A549 (cell line): Measurements from ENCODE around the gene KIF27. TPM values are rescaled to one million over a fixed set of nuclear protein-coding genes. Genes with fewer than 3 reads are reported as not detected.
"Not testable (repeated sequence)": the region's sequence is repeated elsewhere in the genome, so short reads cannot be mapped to it uniquely, and the experiment has no call there.

Experiments
- ATAC-seq, 2 experiments: fragments of 200-7000 bp in 1 of 2; fragments of >200 bp in 1 of 2; cut with Nextera tagmentation in 1 of 2; cut with Tn5 transposase in 1 of 2; 3 replicates each; pipeline versions ENCODE4 v1.8.0 to v1.9.1; 2018 to 2020; ENCODE audit warnings: mild to moderate bottlenecking in 1 of 2, moderate library complexity in 1 of 2
- CTCF ChIA-PET: fragments of 300-600 bp; sonication (Branson Sonifier 250); formaldehyde crosslinking; extraction: SDS; loops from one replicate; lab custom pipeline; 2021; ENCODE audit warnings: antibody characterized with exemption, inconsistent platforms; lab: Yijun Ruan, JAX
- POLR2A ChIA-PET: fragments of 350-600 bp; formaldehyde crosslinking; extraction: SDS; loops from one replicate; lab custom pipeline; 2021; ENCODE audit warnings: antibody characterized with exemption, inconsistent platforms; lab: Yijun Ruan, JAX
- DNase-seq, 2 experiments: peaks; one replicate each; pipeline versions ENCODE4 v3.0.0 to v3.0.0-alpha.2; 2011 to 2016; ENCODE audit warnings: low read depth in 1 of 2, low spot score in 1 of 2
- FAIRE-seq: peaks from 2 replicates; lab custom pipeline; 2011; peaks lifted over from hg19 to GRCh38; lab: Jason Lieb, UNC
- H3K27ac ChIP-seq, 2 experiments: fragments of >200 bp; sonication (Bioruptor Twin); formaldehyde crosslinking; 3 replicates each; pipeline ENCODE4 v1.5.1; 2016 to 2017
- H3K4me1 ChIP-seq: fragments of >200 bp; sonication (Bioruptor Twin); formaldehyde crosslinking; 3 replicates; pipeline ENCODE4 v1.6.1; 2016
- H3K4me2 ChIP-seq: fragments of >200 bp; sonication (Bioruptor Twin); formaldehyde crosslinking; 3 replicates; pipeline ENCODE4 v1.6.1; 2016
- H3K4me3 ChIP-seq: fragments of >200 bp; sonication (Bioruptor Twin); formaldehyde crosslinking; 3 replicates; pipeline ENCODE4 v1.5.1; 2016
- H3K9me3 ChIP-seq: fragments of >200 bp; sonication (Bioruptor Twin); formaldehyde crosslinking; 3 replicates; pipeline ENCODE4 v1.6.1; 2016
- JUN ChIP-seq, 2 experiments: fragments of >200 bp; sonication (Bioruptor Twin); formaldehyde crosslinking; IDR thresholded peaks; 2 replicates in 1 of 2; 3 replicates in 1 of 2; pipeline ENCODE4 v1.6.1; 2016 to 2017
- MAX ChIP-seq: IDR thresholded peaks from 2 replicates; pipeline ENCODE4 v1.6.1; 2012
- WGBS: methylation state at CpG from one replicate; pipeline ENCODE4 v1.1.6; 2017; ENCODE audit errors: missing lambda C conversion rate; 5-methylcytosine and 5-hydroxymethylcytosine counted together
- polyA plus RNA-seq, 4 experiments: library from polyadenylated mRNA; depleted of rRNA in 3 of 4; stranded (reverse); fragments of >200 nt; fragmentation: RNase III in 1 of 4; extraction: RNeasy Plus Mini Kit Qiagen cat#74134 plus additional on column Dnase treatment in 1 of 4; gene quantifications; 2 replicates in 3 of 4; 3 replicates in 1 of 4; pipeline ENCODE4 v1.2.3, GENCODE V29; 2011 to 2017

Gene KIF27
- polyA plus RNA-seq, 2 of the 4 experiments (the other 2 are of a cell fraction) = 2.2 to 6.0 TPM

GRCh38 chr9:83817356-83818278, 103.6 kb downstream of the KIF27 start, which contains the start of gene GKAP1:
Gene GKAP1 (minus strand): TSS chr9:83817769. CDS start chr9:83806517, 11,252 bp downstream.
- H3K27ac ChIP-seq = peak within 1 kb of the TSS; percentile 81 to 97
- CTCF ChIA-PET = interaction anchor here (1.0 kb wide), 1 partner anchor 197 kb away, joined by 3 read pairs; no protein-coding TSS in a partner anchor
- under 1% methylated on average over 18 of the region's 103 CpGs for WGBS
- H3K4me1 ChIP-seq = peaks cover 11% of the 10 kb centered on the region; the same call in 1 of the 3 replicates
- POLR2A ChIA-PET, H3K9me3 ChIP-seq, FAIRE-seq: not testable (repeated sequence)
- DNase-seq (peak; percentile 26 to 78), ATAC-seq (peak; percentile 90 to 94)
- TF ChIP-seq JUN (IDR thresholded peaks at IDR 0.05) (peak in 1 of 2 experiments; percentile 42; a peak in 1 of 5 replicates), MAX (peak; percentile 47; the same call in 1 of the 2 replicates)
- H3K4me3 ChIP-seq = peak within 1 kb of the TSS; percentile 99
- H3K4me2 ChIP-seq = peak within 1 kb of the TSS; percentile 83

GRCh38 chr9:83817011-83817355, 104.2 kb downstream of the KIF27 start:
- FAIRE-seq, H3K9me3 ChIP-seq, POLR2A ChIA-PET, ATAC-seq: not testable (repeated sequence)
- peak overlapping the region; percentile 99 for H3K4me3 ChIP-seq
- DNase-seq = peak in 1 of 2 experiments; percentile 1
- CTCF ChIA-PET = interaction anchor here (1.0 kb wide), 1 partner anchor 196 kb away, joined by 3 read pairs; no protein-coding TSS in a partner anchor
- H3K27ac ChIP-seq = peak overlapping the region; percentile 81 to 97
- peaks cover 11% of the 10 kb centered on the region; the same call in 1 of the 3 replicates for H3K4me1 ChIP-seq
- WGBS = under 1% methylated on average over 23 of the region's 38 CpGs
- H3K4me2 ChIP-seq = peak overlapping the region; percentile 83

DNA sequence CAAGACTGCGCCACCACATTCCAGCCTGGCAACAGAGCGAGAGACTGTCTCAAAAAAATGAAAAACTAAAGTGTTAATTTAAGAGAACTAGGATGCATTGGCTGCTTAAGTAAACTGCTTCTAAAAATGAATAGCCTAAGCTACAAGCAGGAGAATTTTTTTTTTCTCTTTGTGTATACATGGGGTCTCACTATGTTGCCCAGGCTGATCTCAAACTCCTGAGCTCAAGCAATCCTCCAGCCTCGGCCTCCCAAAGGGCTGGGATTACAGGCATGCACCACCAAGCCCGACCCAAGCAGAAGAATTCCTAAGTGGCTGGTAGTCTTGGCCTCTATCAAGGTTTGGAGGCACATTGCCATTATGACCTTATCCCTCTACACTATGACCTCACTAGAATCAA, 106.1 kb downstream of the KIF27 start:
- peaks cover 11% of the 10 kb centered on the region; the same call in 1 of the 3 replicates for H3K4me1 ChIP-seq
- FAIRE-seq, POLR2A ChIA-PET, DNase-seq, H3K9me3 ChIP-seq, H3K4me3 ChIP-seq, ATAC-seq, H3K4me2 ChIP-seq, CTCF ChIA-PET, H3K27ac ChIP-seq: not testable (repeated sequence)
- WGBS = 92% methylated on average over 4 of the region's 4 CpGs

- H3K9me3 ChIP-seq, CTCF ChIA-PET, H3K4me1 ChIP-seq, ATAC-seq, H3K4me3 ChIP-seq, H3K27ac ChIP-seq, H3K4me2 ChIP-seq, DNase-seq, POLR2A ChIA-PET: not testable (repeated sequence)
- WGBS = 100% methylated on average over 1 of the region's 1 CpG
- FAIRE-seq = peak; percentile 77
These were observed 112.0 kb downstream of the KIF27 start for GRCh38 chr9:83809213-83809612.

DNA sequence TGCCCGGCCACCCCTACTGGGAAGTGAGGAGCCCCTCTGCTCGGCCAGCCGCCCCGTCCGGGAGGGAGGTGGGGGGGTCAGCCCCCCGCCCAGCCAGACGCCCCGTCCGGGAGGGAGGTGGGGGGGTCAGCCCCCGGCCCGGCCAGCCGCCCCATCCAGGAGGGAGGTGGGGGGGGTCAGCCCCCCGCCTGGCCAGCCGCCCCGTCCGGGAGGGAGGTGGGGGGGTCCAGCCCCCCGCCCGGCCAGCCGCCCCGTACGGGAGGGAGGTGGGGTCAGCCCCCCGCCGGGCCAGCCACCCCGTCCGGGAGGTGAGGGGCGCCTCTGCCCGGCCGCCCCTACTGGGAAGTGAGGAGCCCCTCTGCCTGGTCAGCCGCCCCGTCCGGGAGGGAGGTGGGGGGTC, 116.8 kb downstream of the KIF27 start:
- H3K4me2 ChIP-seq, CTCF ChIA-PET, FAIRE-seq, ATAC-seq, POLR2A ChIA-PET, H3K4me3 ChIP-seq, DNase-seq, H3K9me3 ChIP-seq, H3K27ac ChIP-seq, H3K4me1 ChIP-seq: not testable (repeated sequence)
- WGBS = no CpG with 5 or more reads among the region's 31 CpGs

DNA sequence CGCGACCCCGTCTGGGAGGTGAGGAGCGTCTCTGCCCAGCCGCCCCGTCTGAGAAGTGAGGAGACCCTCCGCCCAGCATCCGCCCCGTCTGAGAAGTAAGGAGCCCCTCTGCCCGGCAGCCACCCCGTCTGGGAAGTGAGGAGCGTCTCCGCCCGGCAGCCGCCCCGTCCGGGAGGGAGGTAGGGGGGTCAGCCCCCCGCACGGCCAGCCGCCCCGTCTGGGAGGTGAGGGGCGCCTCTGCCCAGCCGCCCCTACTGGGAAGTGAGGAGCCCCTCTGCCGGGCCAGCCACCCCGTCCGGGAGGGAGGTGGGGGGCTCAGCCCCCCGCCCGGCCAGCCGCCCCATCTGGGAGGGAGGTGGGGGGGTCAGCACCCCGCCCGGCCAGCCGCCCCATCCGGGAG, 117.3 kb downstream of the KIF27 start:
- H3K4me2 ChIP-seq, H3K27ac ChIP-seq, H3K4me1 ChIP-seq, POLR2A ChIA-PET, H3K4me3 ChIP-seq, DNase-seq, FAIRE-seq, ATAC-seq, CTCF ChIA-PET, H3K9me3 ChIP-seq: not testable (repeated sequence)
- WGBS = 95% methylated on average over 4 of the region's 33 CpGs
